ENCODE results near the gene CLC.

GRCh38 chr19:39765091-39766076 is 27.6 kb upstream of the CLC start:
- TF ChIP-seq POLR2A (IDR thresholded peaks at IDR 0.05; ENCODE audit: extremely low read depth, insufficient read length) (no peak), CTCF (IDR thresholded peaks at IDR 0.05; ENCODE audit: low read depth, low read length) (peak; percentile 76)

Measured in NB4 (cell line).